ENCODE measurements around the gene ING3.

DNA sequence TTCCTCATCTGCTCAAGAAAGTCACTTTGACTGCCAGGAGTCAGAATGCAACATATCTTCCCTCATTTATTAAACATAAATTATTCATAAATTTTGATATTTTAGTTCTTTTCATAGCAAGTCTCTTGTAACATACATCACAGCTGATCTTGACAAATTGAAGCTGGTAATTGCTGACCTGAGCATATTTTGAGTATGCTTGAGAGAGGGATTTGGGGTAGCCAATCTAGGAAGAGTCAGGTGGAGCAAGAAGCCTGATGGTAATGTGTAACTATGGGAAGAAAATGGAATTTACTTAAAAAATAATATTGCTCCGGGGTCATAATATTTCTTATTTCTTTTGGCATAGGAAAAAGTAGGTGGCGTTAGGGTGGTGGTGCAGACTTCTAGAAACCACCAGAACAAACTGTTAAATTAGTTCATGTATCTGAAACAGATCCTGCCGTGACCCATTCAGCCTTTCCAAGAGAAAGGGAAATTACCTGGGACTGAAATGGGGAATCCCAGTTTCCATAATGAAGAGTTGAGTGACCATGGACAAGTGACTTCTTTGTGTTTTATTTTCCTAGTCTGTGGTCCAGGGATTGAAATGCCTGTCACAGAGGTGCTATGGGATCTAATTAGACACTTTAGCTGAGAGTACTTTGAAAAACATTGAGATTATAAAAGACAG, 50.8 kb downstream of the ING3 start:
- TF ChIP-seq, protein P1, sequence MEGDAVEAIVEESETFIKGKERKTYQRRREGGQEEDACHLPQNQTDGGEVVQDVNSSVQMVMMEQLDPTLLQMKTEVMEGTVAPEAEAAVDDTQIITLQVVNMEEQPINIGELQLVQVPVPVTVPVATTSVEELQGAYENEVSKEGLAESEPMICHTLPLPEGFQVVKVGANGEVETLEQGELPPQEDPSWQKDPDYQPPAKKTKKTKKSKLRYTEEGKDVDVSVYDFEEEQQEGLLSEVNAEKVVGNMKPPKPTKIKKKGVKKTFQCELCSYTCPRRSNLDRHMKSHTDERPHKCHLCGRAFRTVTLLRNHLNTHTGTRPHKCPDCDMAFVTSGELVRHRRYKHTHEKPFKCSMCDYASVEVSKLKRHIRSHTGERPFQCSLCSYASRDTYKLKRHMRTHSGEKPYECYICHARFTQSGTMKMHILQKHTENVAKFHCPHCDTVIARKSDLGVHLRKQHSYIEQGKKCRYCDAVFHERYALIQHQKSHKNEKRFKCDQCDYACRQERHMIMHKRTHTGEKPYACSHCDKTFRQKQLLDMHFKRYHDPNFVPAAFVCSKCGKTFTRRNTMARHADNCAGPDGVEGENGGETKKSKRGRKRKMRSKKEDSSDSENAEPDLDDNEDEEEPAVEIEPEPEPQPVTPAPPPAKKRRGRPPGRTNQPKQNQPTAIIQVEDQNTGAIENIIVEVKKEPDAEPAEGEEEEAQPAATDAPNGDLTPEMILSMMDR (IDR thresholded peaks at IDR 0.05): no peak
- TF ChIP-seq POLR2A (IDR thresholded peaks at IDR 0.05): no peak
